CD4-positive, alpha-beta memory T cell (primary cell): ENCODE results near the gene NUMA1. TPM values are rescaled to one million over a fixed set of nuclear protein-coding genes. Genes with fewer than 3 reads are reported as not detected.
A peak's percentile ranks its signal among the peaks of the same experiment; 100 is the strongest.

ENCODE experiments used
- CTCF ChIA-PET: fragments of 350-600 bp; sonication (Branson Sonifier 250); formaldehyde crosslinking; loops from one replicate; lab custom pipeline; 2021; ENCODE audit warnings: inconsistent platforms; ENCODE audit not compliant: partially characterized antibody; lab: Charles Lee
- POLR2A ChIA-PET: fragments of 350-600 bp; sonication (Branson Sonifier 250); formaldehyde crosslinking; loops from one replicate; lab custom pipeline; 2021; ENCODE audit not compliant: partially characterized antibody; lab: Charles Lee
- DNase-seq, 5 donors: peaks; one replicate each; pipeline versions ENCODE4 v3.0.0 to v3.0.0-alpha.2; 2020 to 2022; ENCODE audit warnings: mixed read lengths in 1 of 5
- H3K27ac ChIP-seq: one replicate; pipeline ENCODE4 v1.7.0; 2013; ENCODE audit warnings: low read depth, low read length
- H3K27me3 ChIP-seq: 2 replicates; pipeline ENCODE4 v1.7.0; 2013; ENCODE audit warnings: mild to moderate bottlenecking, low read length, moderate library complexity; ENCODE audit not compliant: insufficient read depth
- H3K36me3 ChIP-seq: 2 replicates; pipeline ENCODE4 v1.7.0; 2013; ENCODE audit warnings: mild to moderate bottlenecking, low read length, moderate library complexity; ENCODE audit not compliant: insufficient read depth
- H3K4me1 ChIP-seq: 2 replicates; pipeline ENCODE4 v1.7.0; 2013; ENCODE audit warnings: mild to moderate bottlenecking, low read length, moderate library complexity; ENCODE audit not compliant: insufficient read depth
- H3K4me3 ChIP-seq, 2 donors: one replicate each; pipeline ENCODE4 v1.7.0; 2013; ENCODE audit warnings: low read length in 2 of 2, mild to moderate bottlenecking in 1 of 2
- H3K9me3 ChIP-seq, 2 donors: one replicate each; pipeline ENCODE4 v1.7.0; 2013; ENCODE audit warnings: low read length in 2 of 2, control low read depth in 1 of 2; ENCODE audit not compliant: control insufficient read depth in 1 of 2
- H3K27ac Mint-ChIP-seq, 7 donors: one replicate each; pipeline ENCODE4 v1.8.0; 2020 to 2021; ENCODE audit warnings: mixed read lengths in 7 of 7, mild to moderate bottlenecking in 6 of 7, inconsistent platforms in 3 of 7, moderate library complexity in 3 of 7
- H3K27me3 Mint-ChIP-seq, 2 donors: one replicate each; pipeline ENCODE4 v1.8.0; 2020 to 2021; ENCODE audit warnings: mixed read lengths in 2 of 2
- H3K36me3 Mint-ChIP-seq, 2 donors: one replicate each; pipeline ENCODE4 v1.8.0; 2020 to 2021; ENCODE audit warnings: mixed read lengths in 2 of 2, inconsistent platforms in 1 of 2, mild to moderate bottlenecking in 1 of 2
- H3K4me1 Mint-ChIP-seq, 4 donors: one replicate each; pipeline ENCODE4 v1.8.0; 2020 to 2021; ENCODE audit warnings: mixed read lengths in 4 of 4, mild to moderate bottlenecking in 1 of 4
- H3K4me3 Mint-ChIP-seq, 8 donors: one replicate each; pipeline ENCODE4 v1.8.0; 2020 to 2021; ENCODE audit warnings: mixed read lengths in 8 of 8, mild to moderate bottlenecking in 7 of 8, moderate library complexity in 6 of 8, inconsistent platforms in 3 of 8
- H3K9me3 Mint-ChIP-seq, 8 donors: one replicate each; pipeline ENCODE4 v1.8.0; 2020 to 2021; ENCODE audit warnings: mixed read lengths in 8 of 8, mild to moderate bottlenecking in 5 of 8, inconsistent platforms in 3 of 8, moderate library complexity in 1 of 8
- intact Hi-C: fragments of 100-400 bp; cut with micrococcal nuclease; formaldehyde crosslinking; loops from one replicate; pipeline ENCODE4 v1.15.1; 2023
- polyA plus RNA-seq, 2 donors: library from polyadenylated mRNA; unstranded; fragments of 300-500 nt; fragmentation: Illumina TruSeq; gene quantifications; one replicate each; pipeline ENCODE4 v1.2.3, GENCODE V29; 2021
- total RNA-seq, 2 experiments: library from RNA; stranded (reverse); gene quantifications; one replicate each; pipeline ENCODE4 v1.2.3, GENCODE V29; 2021

NUMA1 gene
- total and polyA plus RNA-seq, 4 experiments from 2014 or later, result 4.0 to 380 (median 238) TPM

DNA sequence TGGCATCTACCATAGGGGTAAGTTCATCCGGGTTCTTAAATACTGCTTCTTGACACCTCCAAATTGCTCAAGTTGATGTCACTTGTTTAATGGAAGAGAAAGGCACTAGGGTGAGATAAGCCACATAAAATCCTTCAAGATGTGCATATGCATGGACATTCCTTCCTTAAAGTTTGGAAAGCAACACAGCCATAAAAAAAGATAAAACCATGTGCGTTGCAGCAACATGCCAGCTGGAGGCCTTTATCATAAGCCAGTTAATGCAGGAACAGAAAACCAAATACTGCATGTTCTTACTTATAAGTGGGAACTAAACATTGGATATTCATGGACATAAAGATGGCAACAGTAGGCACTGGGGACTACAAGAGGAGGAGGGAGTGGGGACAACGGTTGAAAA, 89.6 kb downstream of the NUMA1 start:
- Histone ChIP-seq H3K27me3 (no peaks in the 10 kb centered on the region), H3K27ac (no peak overlapping the region), H3K9me3 (no peaks in the 10 kb centered on the region), H3K4me1 (no peaks in the 10 kb centered on the region), H3K36me3 (no peaks in the 10 kb centered on the region), H3K4me3 (no peak overlapping the region)
- H3K4me3 Mint-ChIP-seq, result no peak overlapping the region
- H3K9me3 Mint-ChIP-seq, result peaks cover 0 to 2% (median 0%) of the 10 kb centered on the region in 8 donors
- ChIA-PET POLR2A (no interaction called here), CTCF (interaction anchor here (2.1 kb wide), 1 partner anchor 14 kb away, joined by 12 read pairs; no protein-coding TSS in a partner anchor)
- H3K27ac Mint-ChIP-seq, result peak overlapping the region in 2 of 7 donors; percentile 1 to 81
- peaks cover 0 to 4% (median under 1%) of the 10 kb centered on the region in 4 donors for H3K4me1 Mint-ChIP-seq
- peaks cover 15 to 31% of the 10 kb centered on the region in 2 donors for H3K36me3 Mint-ChIP-seq
- intact Hi-C loops, result no loop called here
- no peaks in the 10 kb centered on the region for H3K27me3 Mint-ChIP-seq
- DNase-seq, result no peak

DNA sequence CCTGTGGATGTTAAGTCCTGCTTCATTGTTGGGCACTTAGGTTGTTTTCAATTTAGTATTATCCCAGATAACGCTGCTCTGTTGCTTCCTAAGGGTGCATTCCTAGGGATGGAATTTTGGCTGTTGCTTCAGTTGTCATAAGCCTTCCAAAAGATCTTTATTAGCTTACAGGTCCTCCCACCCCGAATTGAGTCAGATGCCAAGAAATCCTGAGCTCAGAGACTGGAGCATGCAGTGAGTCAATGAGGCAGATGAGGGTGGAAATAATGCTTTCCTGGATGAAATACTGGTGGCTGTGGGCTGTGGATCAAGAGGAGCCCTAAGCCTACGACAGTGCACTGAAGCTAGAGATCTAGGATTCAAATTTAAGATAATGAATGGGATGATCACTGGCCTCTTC, 92.3 kb downstream of the NUMA1 start:
- H3K27me3 Mint-ChIP-seq, result no peaks in the 10 kb centered on the region
- no peak overlapping the region for H3K27ac ChIP-seq
- ChIA-PET POLR2A (no interaction called here), CTCF (interaction anchor here (1.2 to 1.5 kb wide), 2 partner anchors 11 to 37 kb away, joined by 3 to 5 read pairs; no protein-coding TSS in a partner anchor)
- no peaks in the 10 kb centered on the region for H3K27me3 ChIP-seq
- no peaks in the 10 kb centered on the region for H3K4me1 Mint-ChIP-seq
- no peaks in the 10 kb centered on the region for H3K9me3 ChIP-seq
- H3K4me3 Mint-ChIP-seq, result no peak overlapping the region
- intact Hi-C loops, result no loop called here
- H3K27ac Mint-ChIP-seq, result no peak overlapping the region
- peaks cover 0 to 2% (median 0%) of the 10 kb centered on the region in 8 donors for H3K9me3 Mint-ChIP-seq
- no peaks in the 10 kb centered on the region for H3K4me1 ChIP-seq
- peaks cover 15 to 44% of the 10 kb centered on the region in 2 donors for H3K36me3 Mint-ChIP-seq
- no peak for DNase-seq
- H3K4me3 ChIP-seq, result no peak overlapping the region
- H3K36me3 ChIP-seq, result peaks cover 6% of the 10 kb centered on the region

DNA sequence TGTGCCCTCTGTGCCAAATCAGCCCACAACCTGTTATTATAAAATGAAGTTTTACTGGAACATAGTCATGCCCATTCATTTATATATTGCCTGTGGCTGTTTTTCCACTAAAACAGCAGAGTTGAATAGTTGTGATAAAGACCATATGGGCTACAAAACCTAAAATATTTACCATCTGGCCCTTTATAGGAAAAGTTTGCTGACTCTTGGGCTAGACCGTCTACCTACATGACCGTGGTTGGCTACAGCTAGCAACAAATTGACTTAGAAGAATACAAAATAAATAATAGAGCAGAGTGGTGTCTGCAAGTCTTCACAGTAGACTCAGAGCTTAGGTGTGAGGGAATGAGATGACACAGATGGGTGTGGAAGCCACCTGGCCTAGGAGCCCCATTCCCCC, 92.8 kb downstream of the NUMA1 start:
- Mint-ChIP-seq H3K27ac (no peak overlapping the region), H3K4me1 (no peaks in the 10 kb centered on the region), H3K4me3 (no peak overlapping the region), H3K9me3 (peaks cover 0 to 2% (median 0%) of the 10 kb centered on the region in 8 donors), H3K27me3 (no peaks in the 10 kb centered on the region), H3K36me3 (peaks cover 12 to 42% of the 10 kb centered on the region in 2 donors)
- Histone ChIP-seq H3K4me1 (no peaks in the 10 kb centered on the region), H3K27me3 (no peaks in the 10 kb centered on the region), H3K27ac (no peak overlapping the region), H3K36me3 (peaks cover 11% of the 10 kb centered on the region), H3K4me3 (no peak overlapping the region), H3K9me3 (no peaks in the 10 kb centered on the region)
- POLR2A ChIA-PET, result no interaction called here
- CTCF ChIA-PET, result interaction anchor here (1.2 to 1.9 kb wide), 4 partner anchors 10 to 157 kb away, joined by 3 to 14 read pairs (median 4); no protein-coding TSS in a partner anchor
- no peak for DNase-seq
- intact Hi-C loops, result no loop called here

DNA sequence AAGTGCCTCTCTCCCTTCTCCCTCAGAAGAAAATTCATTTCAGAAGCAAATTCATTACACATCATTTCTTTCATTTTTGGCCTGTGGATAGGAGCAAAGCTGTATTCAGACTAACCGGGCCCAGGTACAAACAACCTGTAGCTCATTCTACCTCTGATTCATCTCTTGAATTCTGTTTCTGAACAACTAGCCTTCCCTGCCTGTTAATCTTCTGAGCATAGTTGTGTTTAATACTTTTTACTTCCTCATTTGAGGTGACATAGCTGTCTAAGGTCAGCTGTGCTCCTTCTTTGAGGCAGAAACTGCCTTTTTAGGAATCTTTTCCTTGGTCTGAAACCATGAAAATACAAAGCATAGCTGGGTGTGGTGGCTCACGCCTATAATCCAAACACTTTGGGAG, 94.2 kb downstream of the NUMA1 start:
- H3K27me3 Mint-ChIP-seq, result no peaks in the 10 kb centered on the region
- Histone ChIP-seq H3K36me3 (peaks cover 11% of the 10 kb centered on the region), H3K9me3 (no peaks in the 10 kb centered on the region), H3K27me3 (no peaks in the 10 kb centered on the region), H3K27ac (no peak overlapping the region), H3K4me1 (no peaks in the 10 kb centered on the region), H3K4me3 (no peak overlapping the region)
- POLR2A ChIA-PET, result no interaction called here
- peaks cover 0 to 2% (median 0%) of the 10 kb centered on the region in 8 donors for H3K9me3 Mint-ChIP-seq
- CTCF ChIA-PET, result interaction anchor here (1.1 to 1.9 kb wide), 2 partner anchors 8 to 12 kb away, joined by 3 to 14 read pairs; partner anchors contain the start of gene IL18BP
- H3K27ac Mint-ChIP-seq, result peak overlapping the region in 1 of 7 donors; percentile 47
- intact Hi-C loops, result no loop called here
- no peak overlapping the region for H3K4me3 Mint-ChIP-seq
- peaks cover 16 to 46% of the 10 kb centered on the region in 2 donors for H3K36me3 Mint-ChIP-seq
- peaks cover 0 to 2% (median 0%) of the 10 kb centered on the region in 4 donors for H3K4me1 Mint-ChIP-seq
- DNase-seq, result no peak

DNA sequence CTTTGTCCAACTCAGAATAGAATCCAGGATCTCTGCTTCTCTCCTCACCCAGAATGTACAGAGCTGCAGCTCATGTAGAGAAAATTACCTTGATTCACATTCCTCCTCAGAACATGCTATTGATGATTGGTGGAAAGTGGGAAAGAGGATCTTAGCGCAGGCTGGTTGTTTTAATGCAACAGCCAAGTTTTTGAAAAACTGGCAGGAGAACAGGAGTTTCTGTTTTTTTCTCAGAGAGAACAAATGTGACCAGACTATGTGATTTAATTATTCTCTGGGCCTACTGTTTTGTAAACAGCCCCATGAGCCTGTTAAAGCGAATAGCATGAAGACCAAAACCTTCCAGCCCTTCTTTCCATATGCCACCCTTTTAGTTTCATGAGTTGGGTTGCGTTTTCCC, 100.7 kb downstream of the NUMA1 start:
- Histone ChIP-seq H3K4me1 (no peaks in the 10 kb centered on the region), H3K4me3 (no peak overlapping the region), H3K27me3 (no peaks in the 10 kb centered on the region), H3K9me3 (no peaks in the 10 kb centered on the region), H3K27ac (no peak overlapping the region), H3K36me3 (peaks cover 14% of the 10 kb centered on the region)
- Mint-ChIP-seq H3K36me3 (peaks cover 3 to 38% of the 10 kb centered on the region in 2 donors), H3K27ac (no peak overlapping the region), H3K4me1 (peaks cover 0 to 3% (median 2%) of the 10 kb centered on the region in 4 donors), H3K27me3 (no peaks in the 10 kb centered on the region), H3K4me3 (no peak overlapping the region), H3K9me3 (no peaks in the 10 kb centered on the region)
- intact Hi-C loops, result no loop called here
- ChIA-PET CTCF (interaction anchor here (1.1 to 4.5 kb wide), 9 partner anchors 19 to 451 kb away, joined by 3 to 75 read pairs (median 18); partner anchors contain the start of gene IL18BP), POLR2A (no interaction called here)
- DNase-seq, result no peak

DNA sequence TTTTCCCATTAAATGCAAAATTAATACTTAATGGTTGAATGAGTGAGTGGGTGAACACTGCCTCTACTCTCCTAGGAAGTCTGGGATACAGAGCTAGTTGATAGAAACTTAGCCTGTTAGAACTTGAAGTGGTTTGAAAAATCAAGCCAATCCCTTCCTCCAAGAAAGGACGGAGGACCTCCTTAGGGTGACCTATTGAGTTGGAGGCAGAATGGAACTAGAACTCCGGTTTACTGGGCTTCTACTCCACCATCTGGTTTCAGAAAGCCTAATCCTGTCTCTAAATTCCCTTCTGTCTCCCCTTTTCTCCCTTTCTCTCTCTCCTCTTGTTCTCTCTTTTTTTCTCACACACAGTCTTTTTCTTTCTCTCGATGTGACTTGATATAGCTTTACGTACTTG, 101.2 kb downstream of the NUMA1 start:
- no peaks in the 10 kb centered on the region for H3K4me1 ChIP-seq
- ChIA-PET CTCF (interaction anchor here (1.1 to 4.5 kb wide), 15 partner anchors 7 to 452 kb away, joined by 3 to 75 read pairs (median 7); partner anchors contain the start of gene IL18BP), POLR2A (no interaction called here)
- Mint-ChIP-seq H3K9me3 (no peaks in the 10 kb centered on the region), H3K27me3 (no peaks in the 10 kb centered on the region), H3K36me3 (peaks cover 3 to 42% of the 10 kb centered on the region in 2 donors), H3K4me3 (no peak overlapping the region), H3K27ac (no peak overlapping the region), H3K4me1 (peaks cover 0 to 5% (median 3%) of the 10 kb centered on the region in 4 donors)
- H3K27me3 ChIP-seq, result no peaks in the 10 kb centered on the region
- H3K9me3 ChIP-seq, result no peaks in the 10 kb centered on the region
- H3K4me3 ChIP-seq, result no peak overlapping the region
- H3K27ac ChIP-seq, result no peak overlapping the region
- no peak for DNase-seq
- H3K36me3 ChIP-seq, result peaks cover 14% of the 10 kb centered on the region
- intact Hi-C loops, result no loop called here

DNA sequence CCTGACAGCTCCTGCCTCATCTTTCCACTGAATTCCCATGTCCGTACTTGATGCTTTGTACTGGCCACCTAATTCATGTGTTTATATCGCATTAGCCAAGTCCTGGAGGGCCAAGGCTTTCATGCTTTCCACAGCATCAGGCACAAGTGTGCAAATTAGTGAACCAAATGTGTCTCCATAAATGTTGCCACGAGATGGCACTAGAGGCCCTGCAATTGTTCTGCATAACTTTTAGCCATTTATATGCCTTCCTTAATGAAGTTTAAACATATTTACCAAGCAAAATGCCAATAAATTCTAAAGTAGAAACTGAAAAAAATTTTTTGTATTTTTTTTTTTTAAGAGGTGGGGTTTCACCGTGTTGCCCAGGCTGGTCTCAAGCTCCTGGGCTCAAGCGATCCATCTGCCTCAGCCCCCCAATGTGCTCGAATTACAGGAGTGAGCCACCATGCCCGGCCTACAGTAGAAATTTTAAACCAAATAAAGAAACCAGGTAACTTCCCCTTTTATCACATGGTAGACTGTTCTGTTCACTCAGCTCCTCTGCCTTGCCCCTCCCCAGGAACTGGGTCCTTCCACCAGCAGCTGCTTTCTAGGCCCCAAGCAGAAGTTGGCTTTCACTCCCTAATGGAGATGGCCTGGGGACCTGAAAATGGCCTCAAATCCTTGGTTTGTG, 102.5 kb downstream of the NUMA1 start:
- H3K9me3 Mint-ChIP-seq, result no peaks in the 10 kb centered on the region
- intact Hi-C loops, result loop anchor here (1.0 kb wide), 4 partner anchors 113 to 453 kb away; no protein-coding TSS in a partner anchor
- Histone ChIP-seq H3K4me1 (no peaks in the 10 kb centered on the region), H3K4me3 (no peak overlapping the region), H3K36me3 (peaks cover 6% of the 10 kb centered on the region), H3K27ac (no peak overlapping the region), H3K9me3 (no peaks in the 10 kb centered on the region), H3K27me3 (no peaks in the 10 kb centered on the region)
- CTCF ChIA-PET, result interaction anchor here (0.6 to 4.5 kb wide), 47 partner anchors 9 to 456 kb away, joined by 3 to 75 read pairs (median 5); partner anchors contain the start of genes CLPB, IL18BP, RNF121 and XNDC1N
- POLR2A ChIA-PET, result interaction anchor here (0.6 to 0.9 kb wide), 2 partner anchors 13 to 113 kb away, joined by 3 to 4 read pairs; no protein-coding TSS in a partner anchor
- H3K36me3 Mint-ChIP-seq, result peaks cover 3 to 32% of the 10 kb centered on the region in 2 donors
- H3K4me1 Mint-ChIP-seq, result peaks cover 0 to 5% (median 3%) of the 10 kb centered on the region in 4 donors
- H3K4me3 Mint-ChIP-seq, result no peak overlapping the region
- peak in 4 of 5 donors; percentile 33 to 47 (median 44) for DNase-seq
- H3K27ac Mint-ChIP-seq, result peak overlapping the region in 1 of 7 donors; percentile 77
- H3K27me3 Mint-ChIP-seq, result no peaks in the 10 kb centered on the region
